GM13976 (cell line): ENCODE data around the gene FAM177A1.

ENCODE experiments used
- DNase-seq: peaks from one replicate; pipeline ENCODE4 v3.0.0; 2012; ENCODE audit warnings: low spot score
- CTCF ChIP-seq: IDR thresholded peaks from 2 replicates; pipeline ENCODE4 v1.5.1; 2012; ENCODE audit warnings: borderline replicate concordance, mild to moderate bottlenecking; ENCODE audit not compliant: insufficient read depth; ENCODE audit errors: extremely low read depth, missing control alignments, control extremely low read depth
- in situ Hi-C: fragments of 300-500 bp; cut with MboI; formaldehyde crosslinking; loops from one replicate; pipeline ENCODE4 v1.12.0; 2022; ENCODE audit warnings: low sequenced_read_pairs, mixed read lengths, inconsistent platforms; ENCODE audit not compliant: unreplicated experiment

Gene FAM177A1, protein sequence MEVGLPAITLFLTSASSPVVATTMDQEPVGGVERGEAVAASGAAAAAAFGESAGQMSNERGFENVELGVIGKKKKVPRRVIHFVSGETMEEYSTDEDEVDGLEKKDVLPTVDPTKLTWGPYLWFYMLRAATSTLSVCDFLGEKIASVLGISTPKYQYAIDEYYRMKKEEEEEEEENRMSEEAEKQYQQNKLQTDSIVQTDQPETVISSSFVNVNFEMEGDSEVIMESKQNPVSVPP

GRCh38 chr14:35046048-35046750 is at the start of gene FAM177A1:
TSS of gene FAM177A1 (plus strand) at chr14:35046272. CDS start at chr14:35046464, 192 bp downstream.
- no peak for TF ChIP-seq CTCF
- in situ Hi-C loops: no loop called here
- peak; percentile 99 for DNase-seq

DNA sequence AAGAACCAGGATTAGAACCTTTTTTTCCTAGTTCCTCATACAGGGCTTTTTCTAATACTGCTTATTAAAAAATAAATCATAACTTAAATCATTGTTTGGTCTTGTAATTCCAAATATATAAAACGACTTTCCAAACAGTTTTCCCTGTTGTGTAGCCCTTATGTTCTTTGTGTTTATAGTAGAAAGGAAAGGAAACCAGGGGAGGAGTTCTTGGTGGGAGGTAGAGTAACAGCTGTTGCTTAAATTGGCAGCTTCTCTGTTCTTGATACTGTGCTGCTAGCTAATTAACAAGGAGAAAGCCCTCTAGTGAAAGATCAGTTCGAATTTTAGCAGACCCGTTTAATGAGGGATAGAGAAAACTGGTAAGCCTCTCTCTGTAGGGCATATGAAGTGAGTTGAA is 48.3 kb upstream of the FAM177A1 start:
- in situ Hi-C loops: no loop called here
- TF ChIP-seq CTCF: no peak
- DNase-seq: no peak

DNA sequence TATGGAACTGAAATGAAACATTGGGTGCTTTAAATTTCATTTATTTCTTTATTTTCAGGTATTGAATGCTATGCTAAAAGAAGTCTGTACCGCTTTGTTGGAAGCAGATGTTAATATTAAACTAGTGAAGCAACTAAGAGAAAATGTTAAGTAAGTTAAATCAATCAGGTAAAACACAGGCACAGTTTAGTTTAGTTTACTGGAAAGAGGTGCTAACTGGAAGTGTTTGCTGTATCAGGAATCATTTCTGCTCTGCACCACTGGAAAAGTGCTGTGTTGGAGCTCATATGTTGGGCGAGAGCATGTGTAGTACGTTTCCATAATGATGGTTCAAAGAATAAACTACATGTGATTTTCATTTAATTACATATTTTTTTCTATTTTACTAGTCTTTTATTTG is 46.6 kb upstream of the FAM177A1 start:
- DNase-seq: no peak
- TF ChIP-seq CTCF: no peak
- in situ Hi-C loops: no loop called here

- in situ Hi-C loops: no loop called here
- no peak for DNase-seq
- no peak for TF ChIP-seq CTCF
These were observed 44.5 kb upstream of the FAM177A1 start for GRCh38 chr14:35001621-35002020.

GRCh38 chr14:35004839-35005238 is 41.2 kb upstream of the FAM177A1 start:
- TF ChIP-seq CTCF: no peak
- in situ Hi-C loops: no loop called here
- no peak for DNase-seq

GRCh38 chr14:35016568-35016967 is 29.5 kb upstream of the FAM177A1 start:
- TF ChIP-seq CTCF: no peak
- in situ Hi-C loops: no loop called here
- no peak for DNase-seq
